Bone marrow (tissue), 2 donors: ENCODE data around the gene ELFN2.
A peak's percentile ranks its signal among the peaks of the same experiment; 100 is the strongest.
"Not testable (repeated sequence)": the region's sequence is repeated elsewhere in the genome, so short reads cannot be mapped to it uniquely, and the experiment has no call there.

Experiments used
- DNase-seq, 2 donors: peaks; one replicate each; lab custom pipeline; 2025; lab: John Stamatoyannopoulos, UW

ELFN2 gene, protein sequence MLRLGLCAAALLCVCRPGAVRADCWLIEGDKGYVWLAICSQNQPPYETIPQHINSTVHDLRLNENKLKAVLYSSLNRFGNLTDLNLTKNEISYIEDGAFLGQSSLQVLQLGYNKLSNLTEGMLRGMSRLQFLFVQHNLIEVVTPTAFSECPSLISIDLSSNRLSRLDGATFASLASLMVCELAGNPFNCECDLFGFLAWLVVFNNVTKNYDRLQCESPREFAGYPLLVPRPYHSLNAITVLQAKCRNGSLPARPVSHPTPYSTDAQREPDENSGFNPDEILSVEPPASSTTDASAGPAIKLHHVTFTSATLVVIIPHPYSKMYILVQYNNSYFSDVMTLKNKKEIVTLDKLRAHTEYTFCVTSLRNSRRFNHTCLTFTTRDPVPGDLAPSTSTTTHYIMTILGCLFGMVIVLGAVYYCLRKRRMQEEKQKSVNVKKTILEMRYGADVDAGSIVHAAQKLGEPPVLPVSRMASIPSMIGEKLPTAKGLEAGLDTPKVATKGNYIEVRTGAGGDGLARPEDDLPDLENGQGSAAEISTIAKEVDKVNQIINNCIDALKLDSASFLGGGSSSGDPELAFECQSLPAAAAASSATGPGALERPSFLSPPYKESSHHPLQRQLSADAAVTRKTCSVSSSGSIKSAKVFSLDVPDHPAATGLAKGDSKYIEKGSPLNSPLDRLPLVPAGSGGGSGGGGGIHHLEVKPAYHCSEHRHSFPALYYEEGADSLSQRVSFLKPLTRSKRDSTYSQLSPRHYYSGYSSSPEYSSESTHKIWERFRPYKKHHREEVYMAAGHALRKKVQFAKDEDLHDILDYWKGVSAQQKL

DNA sequence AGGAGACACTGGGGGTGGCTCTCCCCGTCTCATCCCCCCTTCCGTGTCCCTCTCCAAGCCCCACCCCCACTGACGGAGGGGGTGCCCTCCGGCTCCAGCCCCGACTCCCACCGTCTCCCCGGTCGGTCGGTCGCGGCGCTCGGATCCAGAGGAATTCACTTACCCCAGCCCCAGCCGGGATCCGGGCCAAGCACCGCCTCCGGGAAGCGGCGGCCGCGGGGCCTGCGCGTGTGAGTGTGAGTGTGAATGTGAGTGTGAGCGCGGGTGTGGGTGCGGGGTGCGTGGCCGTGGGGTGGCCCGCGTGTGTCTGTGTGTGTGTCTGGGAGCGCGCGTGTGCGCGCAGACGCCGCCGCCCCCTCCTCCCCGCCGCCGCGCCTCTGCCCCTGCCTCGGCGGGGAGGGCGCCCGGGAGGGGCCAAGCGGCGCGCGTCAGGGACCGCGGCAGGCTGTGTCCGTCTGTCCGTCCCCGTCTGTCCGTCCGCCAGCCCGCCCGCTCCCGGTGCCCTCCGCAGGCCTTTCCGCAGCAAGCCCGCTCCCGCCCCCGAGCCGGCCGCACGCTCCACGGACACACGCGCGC lies at the start of gene ELFN2:
Gene ELFN2 (minus strand): TSS at position 345 of the 576 bp plus-strand sequence. CDS start 51,945 bp downstream, outside the sequence.
- no peak for DNase-seq

DNA sequence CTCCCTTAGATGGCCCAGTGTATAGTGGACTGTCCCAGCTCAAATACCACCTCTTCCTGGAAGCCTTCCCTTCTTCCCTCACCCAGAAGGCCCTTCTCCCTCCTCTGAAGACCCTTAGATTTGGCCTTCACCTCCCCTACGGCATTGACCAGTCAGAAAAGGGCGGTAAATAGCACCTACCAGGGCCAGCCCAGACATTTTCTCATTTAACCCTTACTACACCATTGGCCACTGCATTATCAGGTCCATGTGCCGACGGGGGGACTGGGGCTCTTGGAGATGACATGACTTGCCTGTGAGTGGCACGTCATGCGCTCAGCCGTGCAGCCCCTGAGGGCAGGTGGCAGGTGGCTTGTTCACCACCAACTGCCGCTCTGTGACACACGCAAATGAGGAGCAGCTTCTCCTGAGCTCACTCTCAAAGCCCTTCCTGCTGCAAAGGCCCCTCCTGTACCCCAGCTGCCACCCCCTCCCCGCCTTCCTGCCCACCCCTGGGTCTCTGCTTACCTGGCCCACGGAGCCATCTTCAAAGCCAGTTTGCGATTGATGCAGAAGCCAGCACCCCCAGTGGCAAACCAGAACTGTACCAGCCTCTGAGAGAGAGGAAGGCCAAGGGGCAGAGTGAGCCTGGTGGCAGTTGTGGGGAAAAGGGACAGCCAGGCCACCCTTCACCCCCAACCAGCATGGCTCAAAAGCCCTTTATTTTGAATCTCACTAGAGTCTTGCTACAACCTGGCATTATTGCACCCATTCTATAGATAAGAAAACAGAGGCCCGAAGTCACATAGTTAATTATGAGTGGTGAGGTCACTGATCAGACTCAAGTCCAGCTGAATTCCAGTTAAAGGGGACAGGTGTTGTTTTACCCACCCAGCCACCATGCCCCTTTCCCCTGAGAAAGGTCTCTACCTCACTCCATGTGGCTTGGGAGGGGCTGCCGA lies 49.4 kb upstream of the ELFN2 start:
- DNase-seq = no peak

DNA sequence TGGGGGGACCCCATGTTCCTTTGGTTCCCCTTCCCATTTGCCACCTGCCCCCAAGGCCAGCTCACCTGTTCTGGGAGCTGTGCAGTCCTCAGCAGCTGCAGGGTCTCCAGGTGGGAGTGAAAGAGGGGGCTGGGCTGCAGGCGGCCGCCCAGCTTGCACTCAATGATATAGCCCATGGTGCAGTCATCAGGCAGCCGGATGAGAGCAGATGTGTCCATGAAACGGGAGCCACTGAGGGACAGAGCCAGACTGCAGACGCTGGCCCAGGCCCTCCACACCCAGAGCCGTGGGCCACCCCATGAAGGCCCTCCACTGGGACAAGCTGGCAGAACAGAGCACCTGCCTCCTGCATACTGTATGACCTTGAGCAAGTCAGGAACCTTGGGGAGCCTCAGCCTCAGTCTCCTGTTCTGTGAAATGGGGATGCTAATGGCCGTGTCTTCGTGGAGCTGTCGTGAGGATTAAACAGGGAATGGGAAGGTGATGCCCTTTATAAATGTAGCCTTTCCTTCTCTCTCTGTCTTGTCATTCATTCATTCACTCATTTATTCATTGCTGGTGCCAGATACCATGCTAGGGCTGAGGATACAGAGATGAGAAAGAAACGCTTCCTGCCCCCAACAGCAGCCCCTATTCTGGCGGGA lies 47.3 kb upstream of the ELFN2 start:
- DNase-seq = no peak

DNA sequence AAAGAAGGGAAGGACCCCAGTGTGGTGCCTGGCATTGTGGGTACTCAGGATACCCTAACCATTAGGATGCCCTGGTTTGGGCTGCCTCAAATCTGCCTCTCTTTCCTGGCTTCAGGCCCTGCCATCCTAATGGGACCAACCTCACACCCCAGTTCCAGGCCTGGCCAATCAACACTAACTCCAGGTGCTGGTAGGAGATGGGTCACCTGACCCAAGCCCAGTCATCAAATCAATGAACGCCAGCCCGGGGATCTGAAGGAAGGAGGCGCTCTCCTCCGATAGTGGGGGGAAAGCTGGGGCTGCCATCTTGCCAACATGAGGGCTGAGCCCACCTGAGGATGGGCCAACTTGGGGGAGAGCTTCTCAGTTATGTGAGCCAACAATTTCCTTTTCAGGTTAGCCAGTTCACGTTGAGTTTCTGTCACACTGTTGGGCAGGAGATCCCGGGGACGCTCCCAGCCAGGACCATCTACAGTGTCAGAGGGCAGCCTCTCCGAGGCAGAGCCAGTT lies 46.2 kb upstream of the ELFN2 start:
- no peak for DNase-seq

DNA sequence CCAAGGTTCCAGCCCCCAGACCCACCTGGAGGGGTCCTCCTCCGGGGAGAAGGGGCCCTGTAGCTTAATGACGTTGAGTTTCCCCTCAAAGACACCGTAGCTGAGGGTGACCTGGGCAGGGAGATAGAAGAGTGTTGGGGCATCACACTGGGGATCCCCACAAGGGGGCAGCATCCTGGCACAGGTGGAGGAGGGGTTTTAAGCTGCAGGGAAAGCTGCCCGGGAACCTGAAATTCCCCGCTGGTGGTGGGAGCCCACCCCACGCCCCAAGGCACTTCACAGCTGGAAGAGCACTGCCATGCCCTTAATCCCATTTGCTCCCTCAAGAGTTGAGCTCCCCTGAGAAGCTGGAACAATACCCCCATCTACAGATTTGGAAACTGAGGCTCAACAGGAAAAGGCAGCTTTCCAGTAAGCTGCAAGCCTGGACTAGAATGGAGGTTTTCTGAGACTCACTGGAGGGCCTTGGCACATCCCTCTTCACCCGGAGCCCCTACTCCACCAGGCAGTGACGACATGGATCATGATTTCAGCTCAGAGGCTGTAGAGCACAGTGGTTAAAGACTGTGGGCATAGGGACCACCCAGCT lies 45.2 kb upstream of the ELFN2 start:
- DNase-seq = peak in 1 of 2 donors; percentile 28

DNA sequence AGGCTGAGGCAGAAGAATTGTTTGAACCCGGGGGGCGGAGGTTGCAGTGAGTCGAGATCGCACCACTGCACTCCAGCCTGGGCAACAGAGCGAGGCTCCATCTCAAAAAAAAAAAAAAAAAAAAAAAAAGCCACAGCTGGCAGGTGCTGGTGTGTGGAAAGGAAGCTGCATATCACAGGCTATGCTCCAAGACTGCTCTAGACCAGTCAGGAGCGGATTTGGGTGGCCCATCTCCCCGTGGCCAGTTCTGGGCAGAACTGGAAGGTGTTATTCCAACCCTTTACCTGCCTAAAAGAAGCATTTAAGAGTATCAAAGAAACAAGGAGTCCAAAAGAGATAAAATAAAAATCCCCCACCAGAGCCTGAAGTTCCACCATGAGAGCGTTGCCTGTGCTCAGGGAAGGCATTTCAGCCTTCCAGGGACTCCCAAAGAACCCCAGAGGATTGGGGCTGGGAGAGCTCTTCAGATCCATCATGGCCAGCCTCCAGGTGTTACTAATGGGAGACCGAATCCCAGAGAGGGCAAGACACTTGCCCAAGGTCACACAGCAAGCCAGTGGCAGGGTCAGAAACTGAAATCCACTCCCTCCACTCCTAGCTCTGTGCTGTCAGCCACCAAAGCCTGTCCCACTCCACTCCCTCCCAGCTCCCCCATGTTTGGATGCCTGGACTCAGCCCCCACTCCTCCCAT lies 44.6 kb upstream of the ELFN2 start:
- no peak for DNase-seq

DNA sequence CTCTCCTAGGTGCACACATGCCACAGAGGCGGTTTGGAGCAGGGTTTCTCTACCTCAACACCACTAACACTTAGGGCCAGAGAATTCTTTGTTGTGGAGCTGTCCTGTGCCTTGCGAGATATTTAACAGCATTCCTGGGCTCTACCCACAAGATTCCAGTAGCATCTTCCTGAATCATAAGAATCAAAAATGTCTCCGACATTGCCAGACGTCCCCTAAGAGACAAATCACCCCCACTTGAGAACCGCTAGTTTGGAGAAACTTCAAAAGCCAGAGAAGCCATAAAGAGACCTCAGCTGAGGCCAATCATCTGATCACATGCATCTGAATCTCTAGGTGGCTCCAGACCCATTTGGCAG lies 42.8 kb upstream of the ELFN2 start:
- DNase-seq = no peak

DNA sequence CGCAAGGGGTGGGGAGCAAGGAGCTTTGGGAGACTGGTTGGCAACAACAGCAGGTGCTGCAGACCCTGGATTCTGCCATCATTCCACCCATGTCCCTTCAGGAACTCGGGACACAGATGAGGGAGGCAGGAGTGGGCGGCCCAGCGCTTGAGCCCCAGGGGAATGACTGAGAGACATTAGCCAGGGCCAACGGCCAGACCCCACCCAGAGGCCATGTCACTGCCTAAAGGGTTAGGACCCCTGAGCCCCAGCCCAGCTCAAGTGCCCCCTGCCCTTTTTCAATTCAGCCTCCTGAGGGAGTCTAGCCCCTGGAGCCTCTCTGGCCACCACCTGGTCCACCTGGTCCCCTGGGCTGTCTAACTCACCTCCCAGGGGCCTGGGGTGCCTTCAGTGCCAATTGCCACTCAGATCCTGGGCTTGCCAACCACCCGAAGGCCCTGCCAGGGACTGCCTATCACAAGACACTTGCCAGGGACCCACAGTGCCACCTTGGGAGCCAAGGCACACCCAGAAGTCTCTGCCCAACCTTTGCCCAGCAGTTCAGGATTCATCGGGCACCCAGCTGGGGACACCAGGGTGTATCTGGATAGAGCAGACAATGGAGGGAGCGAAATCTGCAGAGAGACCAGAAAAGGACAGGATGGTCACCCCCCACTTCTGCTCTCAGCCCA lies 42.3 kb upstream of the ELFN2 start:
- no peak for DNase-seq

DNA sequence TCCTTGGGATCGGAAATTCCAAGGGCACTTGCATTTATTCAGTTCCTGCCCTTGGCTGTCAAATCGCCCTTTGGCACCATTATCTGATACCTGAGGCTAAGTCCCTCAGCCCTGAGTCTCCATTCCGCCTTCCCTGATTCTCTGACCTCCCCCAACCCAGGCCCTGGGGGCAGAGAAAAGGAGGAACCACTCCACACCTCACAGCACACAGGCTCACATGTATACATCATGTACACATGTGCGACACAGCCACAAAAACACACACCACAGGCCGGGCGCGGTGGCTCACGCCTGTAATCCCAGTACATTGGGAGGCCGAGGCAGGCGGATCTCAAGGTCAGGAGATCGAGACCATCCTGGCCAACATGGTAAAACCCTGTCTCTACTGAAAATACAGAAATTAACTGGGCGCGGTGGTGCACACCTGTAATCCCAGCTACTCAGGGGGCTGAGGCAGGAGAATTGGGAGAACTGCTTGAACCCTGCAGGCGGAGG lies 41.0 kb upstream of the ELFN2 start:
- not testable (repeated sequence) for DNase-seq

DNA sequence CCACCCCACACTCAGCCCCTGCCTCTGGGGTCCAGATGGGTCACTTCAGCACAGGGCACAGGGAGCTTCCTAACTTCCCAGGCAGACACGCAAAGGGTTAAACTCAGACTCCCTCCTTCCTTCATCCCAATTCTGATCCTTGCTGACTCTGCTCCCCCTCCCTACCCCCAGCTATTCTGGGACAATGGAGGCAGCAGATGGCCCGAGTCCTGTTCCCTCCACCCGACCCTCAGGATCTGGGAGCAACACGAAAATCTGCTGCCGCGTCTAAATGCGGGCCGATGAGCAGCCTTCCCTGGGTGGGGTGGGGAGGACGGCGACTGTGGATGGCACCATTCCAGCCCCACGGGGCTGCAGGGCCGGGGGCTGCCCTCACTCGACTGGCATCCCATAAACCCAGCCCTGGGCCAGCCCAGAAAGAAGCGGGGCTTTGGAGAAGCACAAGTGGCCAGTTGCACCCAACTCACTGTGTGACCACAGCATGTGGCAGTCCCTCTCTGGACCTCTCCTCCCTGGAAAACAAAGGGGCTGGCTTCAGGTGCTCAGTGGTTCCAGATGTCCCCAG lies 40.2 kb upstream of the ELFN2 start:
- DNase-seq = no peak

DNA sequence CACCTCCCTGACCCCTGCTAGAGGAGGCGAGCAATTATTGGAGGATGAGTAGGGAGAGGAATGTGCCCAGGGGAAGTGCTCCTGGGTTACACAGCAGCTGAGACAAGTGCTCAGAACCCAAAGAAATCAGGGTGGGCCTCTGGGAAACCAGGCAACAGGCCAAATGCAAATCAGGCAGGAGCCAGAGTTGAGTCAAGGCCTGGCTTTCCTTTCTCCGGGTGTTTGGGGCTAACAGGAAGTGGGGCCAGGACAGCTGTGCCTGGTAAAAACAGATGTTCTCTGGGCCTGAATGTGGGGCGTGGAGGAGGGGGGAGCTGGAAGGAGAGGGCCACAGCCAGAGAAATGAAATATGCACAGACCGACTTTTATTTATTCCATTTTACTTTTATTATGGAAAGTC lies 36.9 kb upstream of the ELFN2 start:
- DNase-seq = peak in 1 of 2 donors; percentile 62

DNA sequence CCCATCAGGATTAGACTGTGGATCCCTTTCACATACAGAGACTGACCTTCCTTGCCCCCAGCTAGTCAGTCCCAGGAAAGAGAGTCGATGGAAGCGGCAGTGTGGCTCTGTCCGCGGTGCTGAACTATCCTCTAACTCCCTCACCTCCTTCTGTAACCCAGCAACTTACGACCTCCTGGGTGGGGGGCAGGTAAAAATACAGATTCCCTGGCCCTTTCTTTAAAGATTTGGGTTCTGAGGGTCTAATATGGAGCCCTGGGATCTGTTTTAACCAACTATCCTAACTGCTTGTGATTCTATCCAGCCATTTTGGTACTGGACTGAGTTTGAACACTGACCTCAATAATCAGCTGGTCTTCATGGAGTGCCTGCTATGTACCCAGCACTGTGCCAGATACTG lies 35.7 kb upstream of the ELFN2 start:
- no peak for DNase-seq

DNA sequence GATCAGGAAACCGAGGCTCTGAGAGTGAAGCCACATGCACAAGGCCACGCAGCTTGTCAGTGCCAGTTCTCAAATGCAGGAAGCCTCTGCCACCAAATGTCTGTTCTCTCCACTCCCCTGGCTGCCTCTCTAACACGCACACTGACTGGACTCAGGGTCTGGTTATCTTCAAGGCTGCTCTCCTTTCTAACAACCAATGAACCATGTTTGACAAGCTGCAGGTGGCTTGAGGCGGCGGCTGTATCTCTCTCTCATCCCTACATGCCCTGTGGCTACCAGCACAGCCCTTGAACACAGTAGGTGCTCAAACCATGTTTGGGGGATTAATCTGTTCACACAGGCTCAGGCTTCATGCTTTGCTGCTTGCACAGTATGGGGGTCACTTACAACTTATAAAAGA lies 35.2 kb upstream of the ELFN2 start:
- DNase-seq = no peak

DNA sequence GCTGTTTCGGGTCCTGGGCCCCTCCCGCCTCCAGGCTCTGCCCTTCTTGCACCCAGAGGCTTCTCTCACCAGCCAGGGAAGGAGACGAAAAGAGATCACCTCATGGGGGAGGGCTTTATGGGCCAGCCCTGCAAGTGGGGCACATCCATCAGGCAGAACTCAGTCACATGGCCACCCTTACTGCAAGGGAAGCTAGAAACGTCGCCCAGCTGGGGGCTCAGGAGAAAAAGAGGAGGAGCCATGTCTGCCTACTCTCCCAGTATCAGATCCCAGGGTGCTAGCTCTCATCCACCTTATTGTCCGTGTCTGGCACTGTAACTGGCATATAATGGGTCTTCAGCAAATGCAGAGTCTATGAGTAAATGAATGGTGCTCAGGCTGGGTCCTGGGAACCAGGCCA lies 34.7 kb upstream of the ELFN2 start:
- DNase-seq = no peak

DNA sequence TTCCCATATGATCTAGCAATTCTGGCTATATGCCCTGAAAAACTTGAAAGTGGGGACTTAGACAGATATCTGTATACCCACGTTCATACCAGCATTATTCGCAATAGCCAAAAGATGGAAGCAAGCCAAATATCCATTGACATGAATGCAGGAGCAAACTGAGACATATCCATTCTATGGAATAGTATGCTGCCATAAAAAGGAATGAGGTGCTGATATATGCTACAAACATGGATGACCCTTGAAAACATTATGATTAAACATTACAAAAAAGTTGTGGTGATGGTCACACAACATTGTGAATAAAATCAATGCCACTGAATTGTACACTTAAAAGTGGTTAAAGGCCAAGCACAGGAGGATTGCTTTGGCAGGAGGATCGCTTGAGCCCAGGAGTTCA lies 33.4 kb upstream of the ELFN2 start:
- DNase-seq = no peak

DNA sequence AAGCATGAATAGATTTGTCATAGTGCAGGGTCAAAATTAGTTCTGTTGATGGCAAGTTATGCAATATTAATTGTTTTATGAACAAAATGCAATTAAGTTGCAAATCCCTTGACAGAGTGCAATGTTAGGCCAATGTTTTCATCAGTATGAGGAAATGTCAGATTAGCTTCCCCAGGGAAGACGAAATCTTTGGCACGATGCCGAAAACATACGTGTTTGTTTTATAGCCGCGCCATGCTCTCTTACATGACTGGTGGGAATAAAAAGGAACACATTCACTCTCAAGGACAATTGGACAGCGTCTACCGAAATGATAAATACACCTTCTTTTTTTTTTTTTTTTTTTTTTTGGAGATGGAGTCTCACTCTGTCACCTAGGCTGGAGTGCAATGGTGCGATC lies 31.9 kb upstream of the ELFN2 start:
- no peak for DNase-seq

DNA sequence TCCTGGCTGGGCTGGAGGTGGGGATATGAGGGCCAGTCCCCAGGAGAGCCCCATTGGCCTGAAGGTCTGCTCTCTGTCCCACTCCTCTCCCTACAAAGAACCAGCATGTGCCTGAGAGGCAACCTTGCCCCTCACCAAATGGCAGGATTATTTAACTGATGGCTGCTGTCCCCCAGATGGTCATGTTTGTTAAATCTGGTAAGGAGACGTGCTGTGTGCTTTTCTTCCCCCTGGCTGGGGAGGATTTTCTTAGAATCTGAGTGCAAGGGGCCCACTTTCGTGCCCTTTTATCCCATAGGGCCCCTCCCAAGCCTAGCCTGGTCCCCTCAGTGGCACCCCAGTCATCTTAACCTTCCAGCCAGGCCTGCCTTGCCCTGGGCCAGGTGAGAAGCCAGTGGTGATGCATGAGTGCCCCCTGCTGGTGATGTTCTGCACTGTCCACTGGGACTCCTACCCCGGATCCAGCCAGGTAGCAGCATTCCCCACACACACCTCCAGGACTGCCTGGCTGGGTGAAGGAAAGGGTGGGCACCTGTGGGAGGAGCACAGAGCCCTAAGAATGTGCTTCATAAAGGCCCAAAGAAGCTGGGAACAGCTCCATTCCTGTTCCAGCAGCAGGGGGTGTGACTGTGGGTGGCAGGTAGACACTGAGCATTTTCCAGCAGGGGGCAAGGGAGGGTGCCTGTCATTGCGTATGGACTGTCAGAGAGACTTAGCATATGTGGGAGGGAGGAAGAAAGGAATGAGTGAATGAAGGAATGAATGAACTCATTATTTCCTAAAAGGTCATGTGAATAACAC lies 30.0 kb upstream of the ELFN2 start:
- DNase-seq = peak; percentile 53 to 64

DNA sequence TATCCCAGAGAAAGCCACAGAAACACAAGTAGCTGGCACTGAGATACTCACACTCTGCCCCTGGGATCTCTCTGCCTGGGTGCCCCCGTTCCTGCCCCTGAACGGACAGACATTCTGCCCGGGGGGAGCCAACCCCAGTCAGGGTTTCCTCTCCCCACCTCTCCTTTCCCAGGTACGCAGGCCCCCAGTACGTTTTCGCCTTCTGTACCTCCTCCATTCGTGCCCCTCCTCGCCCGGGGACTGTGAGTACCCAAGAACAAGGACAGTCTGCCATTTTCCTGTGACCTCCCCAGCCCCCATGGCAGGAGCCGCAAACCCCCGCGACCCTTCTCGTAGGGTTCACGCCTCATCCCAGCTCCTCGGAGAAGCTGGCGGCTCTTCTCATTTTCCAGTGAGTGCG lies 29.1 kb upstream of the ELFN2 start:
- DNase-seq = no peak
